Inflammatory macrophage treated with lipopolysaccharide for 4 hours (primary cell): ENCODE results near the gene PIGZ.

ENCODE experiments used
- DNase-seq: peaks from one replicate; pipeline ENCODE4 v3.0.0-alpha.2; 2020

PIGZ gene

GRCh38 chr3:197001972-197002700 is 33.5 kb upstream of the PIGZ start:
- DNase-seq, result peak; percentile 42

GRCh38 chr3:197001106-197001971 is 32.7 kb upstream of the PIGZ start:
- DNase-seq, result no peak

- peak; percentile 63 for DNase-seq
Observed at GRCh38 chr3:197000211-197000610, 31.6 kb upstream of the PIGZ start.

DNA sequence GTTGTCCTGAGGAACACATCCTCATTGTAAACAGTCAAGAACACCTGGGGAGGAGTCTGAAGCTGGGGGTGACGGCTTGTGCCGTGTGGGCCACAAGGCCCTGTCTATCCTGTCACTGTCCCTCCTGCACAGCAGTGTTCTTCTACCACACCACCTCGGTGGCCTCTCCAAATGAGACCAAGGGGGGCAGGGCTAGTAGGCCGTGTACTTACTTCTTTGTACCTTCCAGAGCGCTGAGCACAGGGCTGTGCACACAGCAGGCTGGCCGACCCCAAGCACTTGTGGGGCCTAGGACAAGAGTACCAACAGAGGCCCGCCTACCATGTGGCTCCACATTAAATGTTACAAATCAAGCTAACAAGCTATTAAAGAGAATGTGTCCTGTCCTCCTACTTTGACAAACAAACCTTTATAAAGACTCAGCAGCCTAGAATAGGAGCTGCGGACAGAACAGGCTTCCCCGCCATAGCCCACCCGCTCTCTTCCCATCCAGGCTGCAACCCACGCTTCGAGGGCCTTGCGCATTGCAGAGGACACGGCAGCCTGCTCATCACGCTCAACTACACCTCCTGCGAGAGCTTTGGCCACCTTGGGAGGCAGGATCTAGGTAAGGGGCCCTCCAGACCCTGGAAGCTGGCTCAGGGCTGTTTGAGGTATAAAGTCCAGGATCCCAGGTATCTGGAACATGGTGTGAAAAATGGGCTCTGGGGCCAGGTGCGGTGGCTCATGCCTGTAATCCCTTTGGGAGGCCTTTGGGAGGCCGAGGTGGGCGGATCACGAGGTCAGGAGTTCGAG is 30.5 kb upstream of the PIGZ start:
- no peak for DNase-seq

DNA sequence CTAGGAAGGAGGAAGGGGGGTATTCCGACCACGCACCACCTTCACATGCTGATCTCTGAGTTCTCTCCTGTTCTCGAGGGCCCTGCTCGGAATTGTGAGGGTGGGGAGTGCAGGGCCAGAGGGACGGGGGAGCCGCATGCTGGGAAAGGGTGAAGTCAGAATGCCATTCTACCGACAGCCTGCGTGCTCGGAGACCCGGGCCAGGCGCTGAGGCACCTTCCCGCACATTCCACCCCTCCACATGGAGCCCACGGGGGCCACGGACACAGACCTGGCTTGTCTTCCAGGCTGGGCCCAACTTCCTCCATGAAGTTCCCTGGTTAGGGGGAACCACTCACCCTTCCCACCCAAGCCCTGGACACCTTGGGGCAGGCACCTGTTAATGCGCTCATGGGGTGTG is 28.7 kb upstream of the PIGZ start:
- no peak for DNase-seq

DNA sequence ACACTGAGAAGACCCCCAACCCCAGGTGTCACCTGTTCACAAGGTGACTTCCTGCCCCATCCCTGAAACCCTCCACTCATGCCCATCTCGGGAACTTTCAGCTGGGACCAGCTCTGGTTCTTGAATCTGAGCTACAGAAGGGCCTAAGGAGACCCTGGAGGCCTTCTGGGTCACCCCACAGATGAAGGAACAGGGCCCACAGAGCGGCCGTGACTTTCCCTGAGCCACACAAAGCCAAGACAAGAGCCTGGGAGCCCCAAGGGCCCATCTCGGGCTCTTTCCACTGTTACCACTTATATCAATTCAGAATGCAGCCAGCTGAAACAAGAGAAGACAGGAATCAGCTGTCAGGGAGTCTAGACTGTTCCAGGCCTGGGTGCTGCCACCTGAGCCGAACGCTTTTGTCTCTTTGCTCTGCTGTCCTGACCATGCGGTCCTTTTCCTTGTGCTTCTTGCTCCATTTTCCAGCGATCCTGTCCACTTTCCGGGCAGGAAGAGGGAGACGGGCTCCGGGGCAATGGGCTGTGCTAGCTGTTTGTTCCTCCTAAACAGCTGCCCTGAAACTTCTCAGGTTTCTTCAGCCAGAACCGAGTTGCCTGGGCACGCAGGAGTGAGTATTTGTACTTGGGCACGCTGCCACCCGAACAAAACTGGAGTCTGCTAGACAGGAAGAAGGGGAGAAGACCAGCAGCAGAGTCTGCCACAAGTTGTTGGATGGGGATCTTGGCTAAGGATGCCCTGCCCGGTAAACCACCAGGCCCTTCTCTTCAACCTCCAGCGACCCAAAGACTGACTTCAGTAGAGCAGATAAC is 28.0 kb upstream of the PIGZ start:
- DNase-seq, result no peak

DNA sequence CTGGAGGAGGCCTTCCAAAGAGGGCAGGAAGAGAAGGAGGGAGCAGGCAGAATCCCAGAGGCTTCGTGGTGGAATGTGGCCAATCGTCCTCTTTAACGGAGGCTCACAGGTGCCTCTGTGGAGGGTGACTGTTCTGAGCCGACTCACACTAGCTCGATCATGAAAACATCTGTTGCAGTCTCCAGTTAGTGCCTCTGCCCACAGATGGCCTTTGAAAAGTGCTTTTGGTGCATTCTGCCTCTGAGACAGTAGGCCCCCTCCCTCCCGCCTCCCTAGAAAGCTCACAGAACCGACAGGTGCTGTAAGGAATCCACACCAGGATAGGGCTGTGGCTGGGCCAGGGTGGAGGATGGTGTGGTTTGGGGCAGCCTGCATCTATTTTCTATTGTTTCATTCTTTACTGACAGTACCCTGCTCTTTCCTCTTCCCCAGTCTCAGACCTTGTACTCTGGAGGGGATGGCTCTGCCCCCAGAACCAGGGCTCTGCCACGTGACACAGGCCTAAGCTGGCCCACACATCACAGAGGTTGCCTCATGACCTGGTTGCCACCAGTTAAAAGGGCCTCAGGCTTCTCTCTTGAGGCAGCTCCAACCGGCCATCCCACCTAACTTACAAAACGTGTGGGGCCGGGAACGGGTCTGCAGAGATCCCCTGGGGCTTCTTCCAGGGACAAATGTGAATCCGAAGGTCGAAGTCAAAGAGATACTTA is 27.2 kb upstream of the PIGZ start:
- DNase-seq, result no peak

- DNase-seq, result no peak
Observed at GRCh38 chr3:196995027-196995426, 26.4 kb upstream of the PIGZ start.

- DNase-seq, result no peak
Observed at GRCh38 chr3:196994056-196994455, 25.4 kb upstream of the PIGZ start.

GRCh38 chr3:196992461-196993065 is 23.9 kb upstream of the PIGZ start:
- DNase-seq, result no peak

DNA sequence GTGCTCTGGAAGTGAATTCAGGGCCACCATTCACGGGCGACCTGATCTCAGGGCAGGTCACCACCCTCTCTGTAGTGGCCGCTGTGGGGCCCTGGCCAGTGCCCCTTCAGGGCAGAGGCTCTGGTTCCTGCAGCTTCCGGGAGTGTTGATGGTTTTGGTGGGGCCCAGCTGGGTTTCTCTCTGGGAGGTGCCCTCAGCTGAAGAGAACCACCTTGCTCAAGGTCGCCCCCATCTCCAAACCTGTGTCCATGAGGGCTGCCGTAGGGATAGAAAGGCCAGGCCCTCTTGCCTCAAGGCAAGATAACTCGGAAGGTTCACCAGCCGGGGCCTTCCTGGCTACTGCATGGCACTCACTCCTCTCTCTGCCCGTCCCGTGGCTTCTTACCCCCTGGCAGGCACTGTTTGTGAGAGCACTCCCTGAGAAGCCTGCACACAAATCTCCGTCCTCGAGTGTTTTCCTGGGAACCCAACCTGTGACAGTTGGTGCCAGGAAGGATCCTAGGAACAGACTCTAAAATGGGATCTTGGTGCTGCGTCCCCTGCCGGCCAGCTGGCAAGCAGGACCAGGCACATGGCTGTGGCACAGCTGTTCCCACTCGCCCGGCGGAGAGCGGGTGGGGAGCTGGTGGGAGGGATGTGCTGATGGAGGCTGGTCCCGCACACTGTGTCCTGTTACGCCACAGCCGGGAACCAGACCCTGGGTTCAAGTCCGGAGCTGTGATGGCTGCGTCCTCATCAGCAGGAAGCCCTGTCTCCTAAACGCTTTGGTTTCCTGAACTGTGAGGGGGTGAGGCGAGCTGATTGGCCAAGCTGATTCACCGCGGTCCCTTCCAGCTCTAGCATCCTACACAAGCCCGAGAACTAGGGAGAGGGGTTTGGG is 23.2 kb upstream of the PIGZ start:
- no peak for DNase-seq

DNA sequence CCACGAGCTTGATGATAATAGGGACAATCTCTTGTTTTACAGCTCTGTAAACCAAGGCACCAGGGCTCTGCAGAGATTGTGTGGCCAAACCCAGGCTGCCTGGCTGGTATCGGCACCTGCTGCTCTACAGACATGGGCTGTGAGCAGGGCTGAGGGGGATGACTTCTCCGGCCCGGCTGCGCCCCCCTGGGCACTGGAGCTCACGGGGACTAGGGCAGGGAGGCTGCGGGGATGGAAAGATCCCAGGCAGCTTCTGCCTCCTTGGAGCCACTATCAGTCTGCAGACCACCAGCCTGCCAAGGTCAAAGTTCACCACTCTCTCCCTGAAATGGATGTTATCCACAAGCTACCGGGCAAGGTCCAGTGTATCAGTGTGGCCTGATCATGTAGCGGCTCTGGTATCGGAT is 22.0 kb upstream of the PIGZ start:
- no peak for DNase-seq

GRCh38 chr3:196989721-196990262 is 21.2 kb upstream of the PIGZ start:
- DNase-seq, result no peak

GRCh38 chr3:196988241-196989029 is 19.8 kb upstream of the PIGZ start:
- no peak for DNase-seq

DNA sequence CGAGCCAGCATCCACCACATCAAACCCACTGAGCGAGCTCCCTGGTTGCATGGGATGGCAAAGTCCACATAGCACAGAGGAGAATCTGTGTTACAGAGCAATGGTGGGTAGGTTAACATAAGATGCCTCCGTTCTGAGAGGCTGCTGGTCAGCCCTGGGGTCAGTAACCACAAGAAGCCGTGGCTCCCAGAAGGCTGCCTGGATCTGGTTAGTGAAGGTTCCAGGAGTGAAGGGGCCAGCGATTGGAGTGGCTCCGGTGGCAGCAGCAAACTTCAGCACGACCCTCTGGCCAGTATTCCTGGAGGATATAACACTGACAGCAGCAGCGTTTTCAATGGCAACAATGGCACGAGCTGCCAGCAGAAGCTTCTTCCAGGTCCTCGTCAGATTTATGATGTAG is 18.4 kb upstream of the PIGZ start:
- no peak for DNase-seq

GRCh38 chr3:196985954-196986885 is 17.6 kb upstream of the PIGZ start:
- no peak for DNase-seq

- no peak for DNase-seq
Observed at GRCh38 chr3:196985298-196985697, 16.7 kb upstream of the PIGZ start.

GRCh38 chr3:196983186-196983585 is 14.6 kb upstream of the PIGZ start:
- DNase-seq, result no peak
